H9 (cell line): ENCODE measurements around the gene DCLK2. TPM values are rescaled to one million over a fixed set of nuclear protein-coding genes. Genes with fewer than 3 reads are reported as not detected.
"Not testable (repeated sequence)": the region's sequence is repeated elsewhere in the genome, so short reads cannot be mapped to it uniquely, and the experiment has no call there.

ENCODE experiments used
- DNase-seq: peaks from one replicate; pipeline ENCODE4 v3.0.0-alpha.2; 2017
- H2AFZ ChIP-seq: one replicate; pipeline ENCODE4 v1.6.1; 2013; ENCODE audit warnings: mild to moderate bottlenecking, low read length, control low read depth, moderate library complexity
- H2AK5ac ChIP-seq: 2 replicates; pipeline ENCODE4 v1.6.1; 2013; ENCODE audit warnings: low read length, control low read depth, mixed read lengths; ENCODE audit not compliant: insufficient read length
- H2BK120ac ChIP-seq: one replicate; pipeline ENCODE4 v1.6.1; 2013; ENCODE audit warnings: low read depth, mild to moderate bottlenecking, low read length, control low read depth, inconsistent platforms; ENCODE audit not compliant: poor library complexity, severe bottlenecking
- H2BK12ac ChIP-seq: 2 replicates; pipeline ENCODE4 v1.6.1; 2013; ENCODE audit warnings: low read length, control low read depth, mixed read lengths, low read depth; ENCODE audit not compliant: insufficient read length
- H2BK15ac ChIP-seq: 2 replicates; pipeline ENCODE4 v1.6.1; 2013; ENCODE audit warnings: low read depth, low read length, control low read depth
- H2BK20ac ChIP-seq: one replicate; pipeline ENCODE4 v1.6.1; 2013; ENCODE audit warnings: low read depth, mild to moderate bottlenecking, low read length, control low read depth, inconsistent platforms; ENCODE audit not compliant: poor library complexity, severe bottlenecking
- H2BK5ac ChIP-seq: 2 replicates; pipeline ENCODE4 v1.6.1; 2013; ENCODE audit warnings: low read length, control low read depth, mixed read lengths; ENCODE audit not compliant: insufficient read length
- H3K14ac ChIP-seq: 2 replicates; pipeline ENCODE4 v1.6.1; 2013; ENCODE audit warnings: low read length, control low read depth; ENCODE audit not compliant: insufficient read depth
- H3K18ac ChIP-seq: 2 replicates; pipeline ENCODE4 v1.6.1; 2013; ENCODE audit warnings: low read depth, mild to moderate bottlenecking, mixed read lengths, low read length, control low read depth; ENCODE audit not compliant: insufficient read length
- H3K23ac ChIP-seq: 2 replicates; pipeline ENCODE4 v1.6.1; 2013; ENCODE audit warnings: low read length, control low read depth, mixed read lengths, low read depth; ENCODE audit not compliant: insufficient read length
- H3K23me2 ChIP-seq: 2 replicates; pipeline ENCODE4 v1.6.1; 2013; ENCODE audit warnings: low read depth, mild to moderate bottlenecking, mixed read lengths, low read length, control low read depth; ENCODE audit not compliant: insufficient read length, poor library complexity, severe bottlenecking
- H3K27ac ChIP-seq: 2 replicates; pipeline ENCODE4 v1.5.1; 2013; ENCODE audit warnings: low read length, control low read depth, mixed read lengths, low read depth; ENCODE audit not compliant: insufficient read length
- H3K27me3 ChIP-seq: 2 replicates; pipeline ENCODE4 v1.6.1; 2013; ENCODE audit warnings: low read length, control low read depth, inconsistent platforms; ENCODE audit not compliant: insufficient read depth
- H3K4ac ChIP-seq: 2 replicates; pipeline ENCODE4 v1.6.1; 2013; ENCODE audit warnings: low read depth, mild to moderate bottlenecking, control low read depth, inconsistent platforms, low read length, moderate library complexity
- H3K4me1 ChIP-seq: 2 replicates; pipeline ENCODE4 v1.6.1; 2013; ENCODE audit warnings: low read length, control low read depth, inconsistent platforms; ENCODE audit not compliant: insufficient read depth
- H3K4me2 ChIP-seq: 2 replicates; pipeline ENCODE4 v1.6.1; 2013; ENCODE audit warnings: low read length, control low read depth, mixed read lengths; ENCODE audit not compliant: insufficient read length, insufficient read depth
- H3K56ac ChIP-seq: 2 replicates; pipeline ENCODE4 v1.6.1; 2013; ENCODE audit warnings: low read depth, mild to moderate bottlenecking, mixed read lengths, low read length, control low read depth; ENCODE audit not compliant: insufficient read length
- H3K79me1 ChIP-seq: 2 replicates; pipeline ENCODE4 v1.6.1; 2013; ENCODE audit warnings: low read depth, mild to moderate bottlenecking, moderate library complexity, low read length, control low read depth, inconsistent platforms; ENCODE audit not compliant: insufficient read depth, poor library complexity, severe bottlenecking
- H3K79me2 ChIP-seq: 2 replicates; pipeline ENCODE4 v1.6.1; 2013; ENCODE audit warnings: low read length, control low read depth, inconsistent platforms; ENCODE audit not compliant: insufficient read depth
- H3K9ac ChIP-seq: 2 replicates; pipeline ENCODE4 v1.6.1; 2013; ENCODE audit warnings: low read length, control low read depth, mixed read lengths; ENCODE audit not compliant: insufficient read length; ENCODE audit errors: extremely low read depth
- H3K9me3 ChIP-seq: one replicate; pipeline ENCODE4 v1.6.1; 2013; ENCODE audit warnings: low read depth, low read length, inconsistent platforms; ENCODE audit not compliant: control insufficient read depth
- H3T11ph ChIP-seq: one replicate; pipeline ENCODE4 v1.6.1; 2013; ENCODE audit warnings: mild to moderate bottlenecking, low read length, control low read depth, inconsistent platforms
- H4K20me1 ChIP-seq: one replicate; pipeline ENCODE4 v1.6.1; 2013; ENCODE audit not compliant: control insufficient read depth, insufficient read length, insufficient read depth
- H4K5ac ChIP-seq: 2 replicates; pipeline ENCODE4 v1.6.1; 2013; ENCODE audit warnings: low read depth, mild to moderate bottlenecking, mixed read lengths, low read length, control low read depth; ENCODE audit not compliant: insufficient read length
- H4K8ac ChIP-seq: replicated peaks from 2 replicates; pipeline ENCODE4 v1.6.1; 2013; ENCODE audit warnings: low read length, control low read depth, mixed read lengths, low read depth; ENCODE audit not compliant: insufficient read length
- H4K91ac ChIP-seq: 2 replicates; pipeline ENCODE4 v1.6.1; 2013; ENCODE audit warnings: low read depth, mild to moderate bottlenecking, moderate library complexity, mixed read lengths, low read length, control low read depth; ENCODE audit not compliant: insufficient read length
- H3K27ac Mint-ChIP-seq, 3 experiments: 2 replicates in 2 of 3; 3 replicates in 1 of 3; pipeline ENCODE4 v1.8.0; 2020 to 2021; ENCODE audit warnings: mixed read lengths in 3 of 3, mild to moderate bottlenecking in 1 of 3, moderate library complexity in 1 of 3
- H3K27me3 Mint-ChIP-seq: 2 replicates; pipeline ENCODE4 v1.8.0; 2021; ENCODE audit warnings: low read depth, mild to moderate bottlenecking, moderate library complexity, mixed read lengths
- H3K36me3 Mint-ChIP-seq, 3 experiments: 2 replicates in 2 of 3; 3 replicates in 1 of 3; pipeline ENCODE4 v1.8.0; 2020 to 2021; ENCODE audit warnings: low read depth in 3 of 3, mixed read lengths in 3 of 3; ENCODE audit not compliant: insufficient read depth in 1 of 3
- H3K4me1 Mint-ChIP-seq, 2 experiments: 2 replicates each; pipeline ENCODE4 v1.8.0; 2020; ENCODE audit warnings: mixed read lengths in 2 of 2
- H3K4me3 Mint-ChIP-seq, 2 experiments: 2 replicates in 1 of 2; 3 replicates in 1 of 2; pipeline ENCODE4 v1.8.0; 2020 to 2021; ENCODE audit warnings: mild to moderate bottlenecking in 2 of 2, mixed read lengths in 2 of 2, moderate library complexity in 1 of 2
- H3K9me3 Mint-ChIP-seq, 2 experiments: 2 replicates in 1 of 2; 3 replicates in 1 of 2; pipeline ENCODE4 v1.8.0; 2020; ENCODE audit warnings: mild to moderate bottlenecking in 2 of 2, mixed read lengths in 2 of 2, moderate library complexity in 1 of 2
- CTCF ChIP-seq: fragments of 200-600 bp; sonication (generic); conservative IDR thresholded peaks from 3 replicates; pipeline ENCODE4 v1.8.0; 2021; ENCODE audit warnings: antibody characterized with exemption, mild to moderate bottlenecking
- WGBS: extraction: QIAGEN DNeasy Blood & Tissue Kit; methylation state at CpG from one replicate; pipeline ENCODE4 v1.1.7; 2013; ENCODE audit warnings: missing lambda C conversion rate, low lambda C conversion rate, mixed read lengths; ENCODE audit not compliant: insufficient read length; ENCODE audit errors: extremely low coverage; 5-methylcytosine and 5-hydroxymethylcytosine counted together
- total RNA-seq: library from RNA; stranded (reverse); gene quantifications from 2 replicates; pipeline ENCODE4 v1.2.1, GENCODE V29; 2021

Gene DCLK2
- total RNA-seq, 1 experiment from 2014 or later: 0.33 TPM

GRCh38 chr4:150182794-150183193 is 104.5 kb downstream of the DCLK2 start:
- Histone ChIP-seq H2BK20ac (no peak overlapping the region), H3K18ac (no peak overlapping the region), H3K14ac (no peak overlapping the region), H2BK120ac (no peak overlapping the region), H3K9ac (no peak overlapping the region), H2BK15ac (no peak overlapping the region), H3K9me3 (no peaks in the 10 kb centered on the region), H3K27me3 (no peaks in the 10 kb centered on the region), H2BK12ac (no peak overlapping the region), H4K91ac (no peak overlapping the region), H4K5ac (no peak overlapping the region), H2AK5ac (no peak overlapping the region), H3K4me2 (no peak overlapping the region), H3T11ph (no peak overlapping the region), H3K79me2 (no peaks in the 10 kb centered on the region), H3K4me1 (no peaks in the 10 kb centered on the region; the same call in 1 of the 2 replicates), H3K23ac (no peak overlapping the region), H2AFZ (no peak overlapping the region), H4K8ac (no peak overlapping the region), H4K20me1 (no peaks in the 10 kb centered on the region), H3K4ac (no peak overlapping the region), H3K56ac (no peak overlapping the region), H3K23me2 (no peaks in the 10 kb centered on the region), H3K27ac (no peak overlapping the region), H2BK5ac (no peak overlapping the region), H3K79me1 (no peaks in the 10 kb centered on the region)
- Mint-ChIP-seq H3K36me3 (no peaks in the 10 kb centered on the region), H3K4me3 (no peak overlapping the region), H3K27me3 (no peaks in the 10 kb centered on the region), H3K4me1 (peaks cover 2 to 5% of the 10 kb centered on the region in 2 experiments; a peak in 2 of 4 replicates), H3K27ac (peak overlapping the region in 1 of 3 experiments; percentile 6; a peak in 1 of 7 replicates), H3K9me3 (no peaks in the 10 kb centered on the region)
- no CpG with 5 or more reads among the region's 2 CpGs for WGBS
- DNase-seq: no peak
- TF ChIP-seq CTCF: no peak

- not testable (repeated sequence) for H3K4me1 Mint-ChIP-seq, H3K27ac Mint-ChIP-seq
- no CpG with 5 or more reads among the region's 4 CpGs for WGBS
Measured at GRCh38 chr4:150185033-150185432, 106.8 kb downstream of the DCLK2 start.

More at GRCh38 chr4:150185033-150185432, 106.8 kb downstream of the DCLK2 start:
- H4K8ac ChIP-seq, H3T11ph ChIP-seq, H2BK15ac ChIP-seq, H2AFZ ChIP-seq, H3K27me3 ChIP-seq, H3K23me2 ChIP-seq, H3K9ac ChIP-seq, H3K27ac ChIP-seq, H3K4me2 ChIP-seq, H3K9me3 ChIP-seq, H4K5ac ChIP-seq, H3K18ac ChIP-seq, H3K4ac ChIP-seq, H3K4me1 ChIP-seq, H2BK12ac ChIP-seq, DNase-seq, H3K14ac ChIP-seq, H3K79me1 ChIP-seq, H4K20me1 ChIP-seq, H2BK120ac ChIP-seq, H2BK20ac ChIP-seq, H3K79me2 ChIP-seq, H2BK5ac ChIP-seq, H3K36me3 Mint-ChIP-seq, H2AK5ac ChIP-seq, H4K91ac ChIP-seq, H3K56ac ChIP-seq, H3K23ac ChIP-seq, H3K27me3 Mint-ChIP-seq, H3K4me3 Mint-ChIP-seq, H3K9me3 Mint-ChIP-seq: not testable (repeated sequence)
